ENCODE measurements around the gene FSTL4. TPM values are rescaled to one million over a fixed set of nuclear protein-coding genes. Genes with fewer than 3 reads are reported as not detected.
A peak's percentile ranks its signal among the peaks of the same experiment; 100 is the strongest.

The FSTL4 gene
- total RNA-seq, 1 experiment from 2014 or later = not detected

GRCh38 chr5:133372293-133372937 lies 239.9 kb downstream of the FSTL4 start:
- H4K20me1 ChIP-seq (ENCODE audit: insufficient read depth) = no peaks in the 10 kb centered on the region
- no TSS peak for BruUV-seq (replicated peaks)
- H3K4me2 ChIP-seq = no peak overlapping the region
- peaks cover 6% of the 10 kb centered on the region; the same call in 1 of the 2 replicates for H3F3A ChIP-seq (ENCODE audit: insufficient read depth, low read depth)
- POLR2A ChIA-PET (ENCODE audit: unreplicated experiment) = no interaction called here
- no peak overlapping the region for H3K4me3 ChIP-seq
- TF ChIP-seq CTCF (conservative IDR thresholded peaks at IDR 0.05) = no peak
- TF ChIP-seq EZH2 (IDR thresholded peaks at IDR 0.05; ENCODE audit: low read depth) = no peak
- 0 out of 2 replicates have a peak, but pooled peaks cover 7% of the 10 kb centered on the region for H3K9me3 ChIP-seq (ENCODE audit: insufficient read depth, low read depth)
- H2AFZ ChIP-seq = no peak overlapping the region
- no peaks in the 10 kb centered on the region for H3K27me3 ChIP-seq (ENCODE audit: insufficient read depth, low read depth)
- H3K4me1 ChIP-seq (replicated peaks; ENCODE audit: insufficient read depth) = peaks cover 28% of the 10 kb centered on the region
- H3K27ac ChIP-seq = no peak overlapping the region
- H3K9me2 ChIP-seq (ENCODE audit: insufficient read depth) = no peaks in the 10 kb centered on the region
- intact Hi-C loops (cut with micrococcal nuclease; ENCODE audit: unreplicated experiment) = no loop called here
- no peaks in the 10 kb centered on the region for H3K36me3 ChIP-seq (ENCODE audit: low read depth)
- CTCF ChIA-PET = no interaction called here
- H3K79me2 ChIP-seq (ENCODE audit: low read depth) = no peaks in the 10 kb centered on the region
- DNase-seq = no peak

- Histone ChIP-seq H3K4me3 (no peak overlapping the region), H2AFZ (no peak overlapping the region), H3K4me1 (replicated peaks; ENCODE audit: insufficient read depth) (peaks cover 28% of the 10 kb centered on the region), H3K36me3 (ENCODE audit: low read depth) (no peaks in the 10 kb centered on the region), H3K27me3 (ENCODE audit: insufficient read depth, low read depth) (no peaks in the 10 kb centered on the region), H3F3A (ENCODE audit: insufficient read depth, low read depth) (peaks cover 6% of the 10 kb centered on the region; the same call in 1 of the 2 replicates), H3K9me3 (ENCODE audit: insufficient read depth, low read depth) (0 out of 2 replicates have a peak, but pooled peaks cover 4% of the 10 kb centered on the region), H3K27ac (peak overlapping the region; percentile 78), H4K20me1 (ENCODE audit: insufficient read depth) (no peaks in the 10 kb centered on the region), H3K9me2 (ENCODE audit: insufficient read depth) (no peaks in the 10 kb centered on the region), H3K4me2 (peak overlapping the region; percentile 49), H3K79me2 (ENCODE audit: low read depth) (no peaks in the 10 kb centered on the region)
- CTCF ChIA-PET = no interaction called here
- DNase-seq = peak in 1 of 2 experiments; percentile 85
- no TSS peak for BruUV-seq (replicated peaks)
- POLR2A ChIA-PET (ENCODE audit: unreplicated experiment) = no interaction called here
- TF ChIP-seq CTCF (conservative IDR thresholded peaks at IDR 0.05) (no peak), EZH2 (IDR thresholded peaks at IDR 0.05; ENCODE audit: low read depth) (no peak)
- intact Hi-C loops (cut with micrococcal nuclease; ENCODE audit: unreplicated experiment) = no loop called here
Measured at GRCh38 chr5:133371371-133372155, 240.8 kb downstream of the FSTL4 start.

GRCh38 chr5:133370904-133371303 lies 241.4 kb downstream of the FSTL4 start:
- BruUV-seq (replicated peaks) = no TSS peak
- Histone ChIP-seq H3K4me1 (replicated peaks; ENCODE audit: insufficient read depth) (peaks cover 28% of the 10 kb centered on the region), H3K36me3 (ENCODE audit: low read depth) (no peaks in the 10 kb centered on the region), H2AFZ (no peak overlapping the region), H3F3A (ENCODE audit: insufficient read depth, low read depth) (peaks cover 6% of the 10 kb centered on the region; the same call in 1 of the 2 replicates), H3K27me3 (ENCODE audit: insufficient read depth, low read depth) (no peaks in the 10 kb centered on the region), H3K4me3 (no peak overlapping the region), H3K27ac (peak overlapping the region; percentile 78), H3K4me2 (peak overlapping the region; percentile 49), H3K9me3 (ENCODE audit: insufficient read depth, low read depth) (0 out of 2 replicates have a peak, but pooled peaks cover 3% of the 10 kb centered on the region), H4K20me1 (ENCODE audit: insufficient read depth) (no peaks in the 10 kb centered on the region), H3K9me2 (ENCODE audit: insufficient read depth) (no peaks in the 10 kb centered on the region), H3K79me2 (ENCODE audit: low read depth) (no peaks in the 10 kb centered on the region)
- POLR2A ChIA-PET (ENCODE audit: unreplicated experiment) = no interaction called here
- CTCF ChIA-PET = no interaction called here
- DNase-seq = no peak
- TF ChIP-seq CTCF (conservative IDR thresholded peaks at IDR 0.05) (no peak), EZH2 (IDR thresholded peaks at IDR 0.05; ENCODE audit: low read depth) (no peak)
- intact Hi-C loops (cut with micrococcal nuclease; ENCODE audit: unreplicated experiment) = no loop called here
